ENCODE measurements around the gene FTSJ3.

GRCh38 chr17:63786971-63787711, 40.3 kb downstream of the FTSJ3 start:
- TF ChIP-seq CTCF (IDR thresholded peaks at IDR 0.05; ENCODE audit: poor library complexity) (no peak), EZH2 (IDR thresholded peaks at IDR 0.05; ENCODE audit: borderline replicate concordance) (no peak), EZH2phosphoT487 (IDR thresholded peaks at IDR 0.05; ENCODE audit: low read depth, severe bottlenecking, unreplicated experiment) (no peak)
